Testis (tissue), 2 donors: ENCODE measurements around the gene MLXIPL.

ENCODE experiments used
- CTCF ChIP-seq, 3 experiments: fragments of 450-650 bp in 2 of 3; fragments of 200-600 bp in 1 of 3; sonication (generic) in 1 of 3; IDR thresholded peaks; one replicate each; pipeline ENCODE4 v1.5.1; 2016 to 2019; ENCODE audit warnings: antibody characterized with exemption in 3 of 3, mild to moderate bottlenecking in 2 of 3, moderate library complexity in 1 of 3
- POLR2A ChIP-seq: fragments of 450-650 bp; IDR thresholded peaks from one replicate; pipeline ENCODE4 v1.6.1; 2017; ENCODE audit warnings: antibody characterized with exemption, mild to moderate bottlenecking, moderate library complexity

GRCh38 chr7:73631558-73631957, 7.2 kb upstream of the MLXIPL start:
- TF ChIP-seq CTCF (IDR thresholded peaks at IDR 0.05) (no peak), POLR2A (no peak)
